SK-N-MC (cell line): Measurements from ENCODE around the gene COL5A2.

Source experiments
- EZH2 ChIP-seq: fragments of 200-600 bp; sonication (generic); IDR thresholded peaks from one replicate; pipeline ENCODE4 v1.6.1; 2017; ENCODE audit warnings: antibody characterized with exemption
- POLR2AphosphoS5 ChIP-seq: IDR thresholded peaks from 2 replicates; pipeline ENCODE4 v1.6.1; 2012; ENCODE audit warnings: mild to moderate bottlenecking, low read depth, low read length, borderline replicate concordance

DNA sequence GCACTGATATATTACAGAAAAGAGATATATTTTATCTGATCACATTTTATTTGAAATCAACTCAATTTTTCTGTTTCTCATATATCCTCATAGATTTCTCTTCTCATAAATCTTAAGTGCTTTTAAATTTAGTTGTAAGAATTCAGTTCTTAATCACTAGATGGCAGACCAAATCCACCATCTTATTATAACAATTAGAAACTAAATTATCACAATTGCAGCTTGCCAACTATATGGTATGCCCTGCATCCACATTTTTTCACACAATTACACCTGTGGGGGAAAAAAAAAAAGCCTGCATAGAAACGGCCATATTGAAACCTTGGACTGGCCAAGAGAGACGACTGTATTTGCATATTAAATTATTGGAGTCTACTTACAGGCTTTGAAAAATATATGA lies 64.4 kb downstream of the COL5A2 start:
- TF ChIP-seq EZH2 (no peak), POLR2AphosphoS5 (no peak)
